ENCODE data around the gene NR2C2.
"Not testable (repeated sequence)": the region's sequence is repeated elsewhere in the genome, so short reads cannot be mapped to it uniquely, and the experiment has no call there.

DNA sequence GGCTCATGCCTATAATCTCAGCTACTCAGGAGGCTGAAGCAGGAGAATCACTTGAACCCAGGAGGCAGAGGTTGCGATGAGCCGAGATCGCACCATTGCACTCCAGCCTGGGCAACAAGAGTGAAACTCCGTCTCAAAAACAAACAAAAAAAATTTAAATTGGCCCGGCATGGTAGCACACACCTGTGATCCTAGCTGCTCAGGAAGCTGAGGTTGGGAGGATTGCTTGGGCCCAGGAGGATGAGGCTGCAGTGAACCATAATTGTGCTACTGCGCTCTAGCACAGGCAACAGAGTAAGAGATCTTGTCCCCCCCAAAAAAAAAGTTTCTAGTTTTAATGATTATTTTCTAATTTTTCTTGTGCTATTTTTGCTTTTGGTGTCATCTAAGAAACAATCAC, 51.8 kb downstream of the NR2C2 start:
- TF ChIP-seq, protein P1, sequence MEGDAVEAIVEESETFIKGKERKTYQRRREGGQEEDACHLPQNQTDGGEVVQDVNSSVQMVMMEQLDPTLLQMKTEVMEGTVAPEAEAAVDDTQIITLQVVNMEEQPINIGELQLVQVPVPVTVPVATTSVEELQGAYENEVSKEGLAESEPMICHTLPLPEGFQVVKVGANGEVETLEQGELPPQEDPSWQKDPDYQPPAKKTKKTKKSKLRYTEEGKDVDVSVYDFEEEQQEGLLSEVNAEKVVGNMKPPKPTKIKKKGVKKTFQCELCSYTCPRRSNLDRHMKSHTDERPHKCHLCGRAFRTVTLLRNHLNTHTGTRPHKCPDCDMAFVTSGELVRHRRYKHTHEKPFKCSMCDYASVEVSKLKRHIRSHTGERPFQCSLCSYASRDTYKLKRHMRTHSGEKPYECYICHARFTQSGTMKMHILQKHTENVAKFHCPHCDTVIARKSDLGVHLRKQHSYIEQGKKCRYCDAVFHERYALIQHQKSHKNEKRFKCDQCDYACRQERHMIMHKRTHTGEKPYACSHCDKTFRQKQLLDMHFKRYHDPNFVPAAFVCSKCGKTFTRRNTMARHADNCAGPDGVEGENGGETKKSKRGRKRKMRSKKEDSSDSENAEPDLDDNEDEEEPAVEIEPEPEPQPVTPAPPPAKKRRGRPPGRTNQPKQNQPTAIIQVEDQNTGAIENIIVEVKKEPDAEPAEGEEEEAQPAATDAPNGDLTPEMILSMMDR (IDR thresholded peaks at IDR 0.05), result not testable (repeated sequence)
- not testable (repeated sequence) for TF ChIP-seq POLR2A (IDR thresholded peaks at IDR 0.05; ENCODE audit: low read depth)

All from esophagus muscularis mucosa (tissue), 3 donors.